ENCODE data around the gene PRSS12. TPM values are rescaled to one million over a fixed set of nuclear protein-coding genes. Genes with fewer than 3 reads are reported as not detected.
A peak's percentile ranks its signal among the peaks of the same experiment; 100 is the strongest.

The PRSS12 gene
- total RNA-seq, 4 donors from 2014 or later = under 0.01 to 1.4 (median 0.48) TPM

- TF ChIP-seq POLR2AphosphoS5 (IDR thresholded peaks at IDR 0.05) (no peak), EP300 (IDR thresholded peaks at IDR 0.05) (no peak), POLR2A (IDR thresholded peaks at IDR 0.05; ENCODE audit: low read depth) (no peak)
- TF ChIP-seq, protein P1, sequence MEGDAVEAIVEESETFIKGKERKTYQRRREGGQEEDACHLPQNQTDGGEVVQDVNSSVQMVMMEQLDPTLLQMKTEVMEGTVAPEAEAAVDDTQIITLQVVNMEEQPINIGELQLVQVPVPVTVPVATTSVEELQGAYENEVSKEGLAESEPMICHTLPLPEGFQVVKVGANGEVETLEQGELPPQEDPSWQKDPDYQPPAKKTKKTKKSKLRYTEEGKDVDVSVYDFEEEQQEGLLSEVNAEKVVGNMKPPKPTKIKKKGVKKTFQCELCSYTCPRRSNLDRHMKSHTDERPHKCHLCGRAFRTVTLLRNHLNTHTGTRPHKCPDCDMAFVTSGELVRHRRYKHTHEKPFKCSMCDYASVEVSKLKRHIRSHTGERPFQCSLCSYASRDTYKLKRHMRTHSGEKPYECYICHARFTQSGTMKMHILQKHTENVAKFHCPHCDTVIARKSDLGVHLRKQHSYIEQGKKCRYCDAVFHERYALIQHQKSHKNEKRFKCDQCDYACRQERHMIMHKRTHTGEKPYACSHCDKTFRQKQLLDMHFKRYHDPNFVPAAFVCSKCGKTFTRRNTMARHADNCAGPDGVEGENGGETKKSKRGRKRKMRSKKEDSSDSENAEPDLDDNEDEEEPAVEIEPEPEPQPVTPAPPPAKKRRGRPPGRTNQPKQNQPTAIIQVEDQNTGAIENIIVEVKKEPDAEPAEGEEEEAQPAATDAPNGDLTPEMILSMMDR (IDR thresholded peaks at IDR 0.05) = no peak
- Histone ChIP-seq H3K36me3 (no peaks in the 10 kb centered on the region), H3K27ac (replicated peaks in 1 of 4) (no peak overlapping the region), H3K27me3 (peaks cover 0 to 62% (median 33%) of the 10 kb centered on the region in 4 donors), H3K4me1 (peaks cover 5 to 20% (median 18%) of the 10 kb centered on the region in 4 donors), H3K9me3 (no peaks in the 10 kb centered on the region), H3K4me3 (peak overlapping the region in 3 of 4 donors; percentile 52 to 67 (median 54))
- no peak for DNase-seq (ENCODE audit: extremely low spot score)
- 44% methylated on average over 8 of the region's 8 CpGs for WGBS
- intact Hi-C loops (cut with DNase I) = loop anchor here (5.0 kb wide), 1 partner anchor 71 kb away; no protein-coding TSS in a partner anchor
Observed at GRCh38 chr4:118353534-118354030, 779 bp upstream of the PRSS12 start.

GRCh38 chr4:118351851-118352827, 664 bp downstream of the PRSS12 start:
- H3K36me3 ChIP-seq = no peaks in the 10 kb centered on the region
- peaks cover 0 to 61% (median 33%) of the 10 kb centered on the region in 4 donors for H3K27me3 ChIP-seq
- WGBS = 8% methylated on average over 37 of the region's 82 CpGs
- no peak overlapping the region for H3K27ac ChIP-seq (replicated peaks in 1 of 4)
- peak overlapping the region; percentile 52 to 67 (median 55) for H3K4me3 ChIP-seq
- peaks cover 5 to 20% (median 18%) of the 10 kb centered on the region in 4 donors for H3K4me1 ChIP-seq
- no peak for DNase-seq (ENCODE audit: extremely low spot score)
- H3K9me3 ChIP-seq = no peaks in the 10 kb centered on the region
- TF ChIP-seq EP300 (IDR thresholded peaks at IDR 0.05) = no peak
- TF ChIP-seq POLR2A (IDR thresholded peaks at IDR 0.05; ENCODE audit: low read depth) = no peak
- TF ChIP-seq POLR2AphosphoS5 (IDR thresholded peaks at IDR 0.05) = no peak
- TF ChIP-seq, protein P1 (IDR thresholded peaks at IDR 0.05) = no peak
- intact Hi-C loops (cut with DNase I) = loop anchor here (5.0 kb wide), 1 partner anchor 70 kb away; no protein-coding TSS in a partner anchor

- H3K27me3 ChIP-seq = peaks cover 0 to 52% (median 33%) of the 10 kb centered on the region in 4 donors
Observed at GRCh38 chr4:118350961-118351360, 1.8 kb downstream of the PRSS12 start.

GRCh38 chr4:118348886-118349285, 3.9 kb downstream of the PRSS12 start:
- 93% methylated on average over 5 of the region's 5 CpGs for WGBS

More at GRCh38 chr4:118350961-118351360, 1.8 kb downstream of the PRSS12 start:
- no peak overlapping the region for H3K4me3 ChIP-seq
- DNase-seq (ENCODE audit: extremely low spot score) = no peak
- H3K9me3 ChIP-seq = no peaks in the 10 kb centered on the region
- intact Hi-C loops (cut with DNase I) = loop anchor here (5.0 kb wide), 1 partner anchor 69 kb away; no protein-coding TSS in a partner anchor
- no peak overlapping the region for H3K27ac ChIP-seq (replicated peaks in 1 of 4)
- no peaks in the 10 kb centered on the region for H3K36me3 ChIP-seq
- H3K4me1 ChIP-seq = peaks cover 5 to 20% (median 18%) of the 10 kb centered on the region in 4 donors
- TF ChIP-seq EP300 (IDR thresholded peaks at IDR 0.05) = no peak
- TF ChIP-seq POLR2A (IDR thresholded peaks at IDR 0.05; ENCODE audit: low read depth) = no peak
- TF ChIP-seq, protein P1 (IDR thresholded peaks at IDR 0.05) = no peak
- no peak for TF ChIP-seq POLR2AphosphoS5 (IDR thresholded peaks at IDR 0.05)
- 58% methylated on average over 3 of the region's 3 CpGs for WGBS

More at GRCh38 chr4:118348886-118349285, 3.9 kb downstream of the PRSS12 start:
- peaks cover 5 to 20% (median 18%) of the 10 kb centered on the region in 4 donors for H3K4me1 ChIP-seq
- peaks cover 0 to 32% (median 23%) of the 10 kb centered on the region in 4 donors for H3K27me3 ChIP-seq
- no peaks in the 10 kb centered on the region for H3K9me3 ChIP-seq
- H3K27ac ChIP-seq (replicated peaks in 1 of 4) = no peak overlapping the region
- TF ChIP-seq EP300 (IDR thresholded peaks at IDR 0.05) = no peak
- no peak for TF ChIP-seq POLR2AphosphoS5 (IDR thresholded peaks at IDR 0.05)
- no peak for TF ChIP-seq POLR2A (IDR thresholded peaks at IDR 0.05; ENCODE audit: low read depth)
- TF ChIP-seq, protein P1 (IDR thresholded peaks at IDR 0.05) = no peak
- intact Hi-C loops (cut with DNase I) = no loop called here
- H3K4me3 ChIP-seq = no peak overlapping the region
- no peak for DNase-seq (ENCODE audit: extremely low spot score)
- no peaks in the 10 kb centered on the region for H3K36me3 ChIP-seq

Data from esophagus muscularis mucosa (tissue), 4 donors.